ENCODE measurements around the gene CCDC187.

CCDC187 gene

GRCh38 chr9:136229096-136230065, 74.5 kb downstream of the CCDC187 start:
- Histone ChIP-seq H3K4me3 (IDR thresholded peaks at IDR 0.05; ENCODE audit: insufficient read depth, low read depth, low read length) (no peak overlapping the region), H3K9ac (no peak overlapping the region), H3K79me2 (ENCODE audit: insufficient read depth, low read depth) (no peaks in the 10 kb centered on the region), H3K36me3 (ENCODE audit: insufficient read depth) (no peaks in the 10 kb centered on the region), H4K20me1 (ENCODE audit: insufficient read depth) (no peaks in the 10 kb centered on the region), H3K4me2 (no peak overlapping the region), H3K27ac (no peak overlapping the region), H2AFZ (ENCODE audit: low read depth) (no peak overlapping the region), H3K4me1 (ENCODE audit: low read depth, poor library complexity, severe bottlenecking) (no peaks in the 10 kb centered on the region), H3K27me3 (ENCODE audit: insufficient read depth, low read depth) (no peaks in the 10 kb centered on the region)
- no peak for TF ChIP-seq CTCF (conservative IDR thresholded peaks at IDR 0.05; ENCODE audit: low read depth, low read length)

- no peaks in the 10 kb centered on the region for H3K27me3 ChIP-seq (ENCODE audit: insufficient read depth, low read depth)
- no peak overlapping the region for H3K27ac ChIP-seq
- no peaks in the 10 kb centered on the region for H3K36me3 ChIP-seq (ENCODE audit: insufficient read depth)
- TF ChIP-seq CTCF (conservative IDR thresholded peaks at IDR 0.05; ENCODE audit: low read depth, low read length): no peak
- H3K4me2 ChIP-seq: no peak overlapping the region
- H3K79me2 ChIP-seq (ENCODE audit: insufficient read depth, low read depth): no peaks in the 10 kb centered on the region
- H3K9ac ChIP-seq: no peak overlapping the region
- H3K4me1 ChIP-seq (ENCODE audit: low read depth, poor library complexity, severe bottlenecking): no peaks in the 10 kb centered on the region
- no peak overlapping the region for H3K4me3 ChIP-seq (IDR thresholded peaks at IDR 0.05; ENCODE audit: insufficient read depth, low read depth, low read length)
- no peaks in the 10 kb centered on the region for H4K20me1 ChIP-seq (ENCODE audit: insufficient read depth)
- no peak overlapping the region for H2AFZ ChIP-seq (ENCODE audit: low read depth)
These were observed 75.6 kb downstream of the CCDC187 start for GRCh38 chr9:136228107-136228875.

- Histone ChIP-seq H2AFZ (ENCODE audit: low read depth) (no peak overlapping the region), H3K36me3 (ENCODE audit: insufficient read depth) (no peaks in the 10 kb centered on the region), H3K4me3 (IDR thresholded peaks at IDR 0.05; ENCODE audit: insufficient read depth, low read depth, low read length) (no peak overlapping the region), H3K27ac (no peak overlapping the region), H3K4me1 (ENCODE audit: low read depth, poor library complexity, severe bottlenecking) (no peaks in the 10 kb centered on the region), H3K9ac (no peak overlapping the region), H3K27me3 (ENCODE audit: insufficient read depth, low read depth) (no peaks in the 10 kb centered on the region), H3K79me2 (ENCODE audit: insufficient read depth, low read depth) (no peaks in the 10 kb centered on the region), H3K4me2 (no peak overlapping the region), H4K20me1 (ENCODE audit: insufficient read depth) (no peaks in the 10 kb centered on the region)
- TF ChIP-seq CTCF (conservative IDR thresholded peaks at IDR 0.05; ENCODE audit: low read depth, low read length): no peak
These were observed 77.0 kb downstream of the CCDC187 start for GRCh38 chr9:136226680-136227407.
